Stimulated activated CD8-positive, alpha-beta memory T cell treated with anti-CD3 and anti-CD28 coated beads, Interleukin-7, amount 100 ng/mL, for 4 hours (primary cell): ENCODE data around the gene STARD8.

ENCODE experiments used
- DNase-seq, 2 donors: peaks; one replicate each; pipeline ENCODE4 v3.0.0-alpha.2; 2020; ENCODE audit warnings: low read depth in 2 of 2

Gene STARD8

DNA sequence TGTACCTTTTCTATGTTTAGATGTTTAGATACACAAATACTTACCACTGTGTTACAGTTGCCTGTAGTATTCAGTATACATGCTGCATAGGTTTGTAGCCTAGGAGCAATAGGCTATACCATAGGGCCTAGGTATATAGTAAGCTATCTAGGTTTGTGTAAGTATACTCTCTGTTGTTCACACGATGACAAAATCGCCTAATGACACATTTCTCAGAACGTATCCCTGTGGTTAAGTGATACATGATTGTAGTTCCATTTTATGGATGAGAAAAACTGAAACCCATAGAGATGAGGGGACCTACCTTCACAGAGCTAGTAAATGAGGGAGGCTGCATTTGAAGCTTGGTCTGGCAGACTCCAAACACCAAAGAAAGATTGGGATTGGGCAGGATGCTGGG, 102.0 kb downstream of the STARD8 start:
- DNase-seq, result no peak

GRCh38 chrX:68750316-68750715, 102.8 kb downstream of the STARD8 start:
- no peak for DNase-seq

GRCh38 chrX:68751372-68751771, 103.9 kb downstream of the STARD8 start:
- no peak for DNase-seq

DNA sequence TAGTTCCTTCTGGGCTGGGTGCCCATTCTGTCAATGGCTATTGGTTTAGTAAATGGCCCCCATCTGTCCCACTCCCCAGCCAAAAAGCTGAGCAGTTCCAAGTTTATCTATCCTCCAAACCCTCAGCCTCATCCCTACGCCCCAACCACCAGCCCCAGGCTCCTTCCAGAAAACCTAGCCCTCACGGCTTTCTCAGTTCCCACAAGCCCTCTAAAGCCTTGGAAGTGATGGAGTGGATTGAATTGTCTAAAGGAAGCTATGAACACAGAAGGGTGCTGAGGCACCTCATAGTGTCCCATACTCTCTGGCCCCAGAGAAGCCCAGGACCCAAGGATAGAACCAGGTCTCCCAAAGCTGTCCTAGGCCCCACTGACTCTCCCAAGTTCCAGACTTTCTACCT, 105.8 kb downstream of the STARD8 start:
- no peak for DNase-seq

DNA sequence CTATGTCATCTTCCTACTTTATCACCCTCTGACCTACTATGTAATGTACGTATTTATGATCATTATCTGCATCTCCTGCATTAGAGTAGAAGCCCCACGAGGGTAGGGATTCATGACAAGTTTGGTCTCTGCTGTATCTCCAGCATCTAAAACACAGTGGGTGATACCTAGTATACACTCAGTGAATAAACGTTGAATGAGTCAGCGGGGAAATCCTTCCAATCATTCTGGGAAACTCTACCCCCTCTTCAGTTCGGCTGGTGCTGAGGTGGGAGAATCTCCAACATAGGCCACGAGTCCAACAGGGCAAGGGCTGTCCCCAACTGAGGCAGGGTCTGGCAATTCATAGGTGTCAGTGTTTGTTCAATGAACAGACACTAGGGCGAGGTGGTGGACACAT, 106.9 kb downstream of the STARD8 start:
- no peak for DNase-seq

DNA sequence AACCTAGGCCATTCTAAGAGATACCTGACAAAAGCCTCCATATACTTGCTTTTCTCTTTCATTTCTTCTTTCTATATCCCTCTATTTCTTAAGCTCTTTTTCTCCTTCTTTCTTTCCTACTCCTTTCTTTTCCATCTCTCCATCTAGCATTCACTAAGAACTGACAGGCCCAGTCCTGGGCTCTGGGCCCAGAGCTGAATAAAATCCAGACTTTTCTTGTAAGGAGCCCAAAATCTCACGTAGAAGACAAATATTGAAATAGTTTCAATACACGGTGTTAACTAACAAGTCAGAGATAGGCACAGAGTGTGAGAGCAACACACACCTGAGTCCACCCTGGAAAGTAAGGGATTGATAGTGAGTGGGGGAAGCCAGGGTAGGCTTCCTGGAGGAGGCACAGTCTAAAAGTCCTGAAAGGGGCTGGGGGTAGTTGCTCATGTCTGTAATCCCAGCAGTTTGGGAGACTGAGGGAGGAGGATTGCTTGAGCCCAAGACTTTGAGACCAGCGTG, 108.2 kb downstream of the STARD8 start:
- DNase-seq, result no peak

- no peak for DNase-seq
Measured at GRCh38 chrX:68757331-68757730, 109.9 kb downstream of the STARD8 start.

GRCh38 chrX:68757731-68758130, 110.3 kb downstream of the STARD8 start:
- no peak for DNase-seq

- DNase-seq, result no peak
Measured at GRCh38 chrX:68758671-68759070, 111.2 kb downstream of the STARD8 start.

GRCh38 chrX:68761086-68761485, 113.6 kb downstream of the STARD8 start:
- DNase-seq, result no peak

DNA sequence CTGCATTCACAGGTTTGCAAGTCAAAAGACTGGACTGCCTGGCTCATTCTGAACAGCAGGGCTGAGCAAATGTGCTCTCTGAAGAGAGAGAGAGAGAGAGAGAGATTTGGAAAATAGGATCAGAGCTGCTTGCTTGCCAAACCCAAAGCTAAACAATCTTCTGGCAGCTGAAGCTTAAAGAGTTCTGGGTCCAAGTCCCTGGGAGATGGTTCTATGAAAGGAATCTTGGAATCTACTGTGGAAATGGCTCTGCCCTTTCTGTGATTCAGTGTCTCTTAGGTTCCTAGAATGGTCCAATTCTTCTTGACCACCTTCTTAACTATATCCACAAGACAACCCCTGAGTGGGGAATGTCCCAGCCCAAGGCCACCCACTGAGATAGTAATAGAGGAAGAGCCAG, 115.3 kb downstream of the STARD8 start:
- DNase-seq, result no peak

DNA sequence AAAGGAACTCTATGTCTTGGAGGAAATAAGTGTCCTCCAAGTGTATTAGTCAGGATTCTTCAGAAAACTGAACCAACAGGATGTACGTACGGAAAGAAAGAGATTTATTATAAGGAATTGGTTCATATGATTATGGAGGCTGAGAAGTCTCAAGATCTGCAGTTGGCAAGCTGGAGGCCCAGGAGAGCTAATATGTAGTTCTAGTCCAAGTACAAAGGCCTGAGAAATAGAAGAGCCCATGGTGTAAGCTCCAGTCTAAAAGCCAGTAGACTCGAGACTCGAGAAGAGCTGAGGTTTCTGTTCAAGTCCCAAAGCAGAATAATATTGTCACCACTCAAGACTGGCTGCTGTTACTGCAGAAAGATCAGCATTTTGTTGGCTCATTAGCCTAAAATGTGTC, 116.0 kb downstream of the STARD8 start:
- no peak for DNase-seq
